Fibroblast of lung (primary cell): ENCODE measurements around the gene BCAR3. TPM values are rescaled to one million over a fixed set of nuclear protein-coding genes. Genes with fewer than 3 reads are reported as not detected.

Experiments used
- DNase-seq, 2 donors: peaks; one replicate each; pipeline versions ENCODE4 v3.0.0 to v3.0.0-alpha.2; 2010; ENCODE audit warnings: low read depth in 2 of 2
- H2AFZ ChIP-seq: 2 replicates; pipeline ENCODE4 v1.5.1; 2012; ENCODE audit warnings: low read length, control low read depth, inconsistent platforms
- H3K27ac ChIP-seq: 2 replicates; pipeline ENCODE4 v1.5.1; 2011; ENCODE audit warnings: low read length, control low read depth; ENCODE audit not compliant: insufficient read depth
- H3K27me3 ChIP-seq: 2 replicates; pipeline ENCODE4 v1.5.1; 2011; ENCODE audit warnings: mild to moderate bottlenecking, low read length; ENCODE audit not compliant: control insufficient read depth, insufficient read depth
- H3K36me3 ChIP-seq: 2 replicates; pipeline ENCODE4 v1.5.1; 2011; ENCODE audit warnings: low read length; ENCODE audit not compliant: control insufficient read depth, insufficient read depth
- H3K4me1 ChIP-seq: 2 replicates; pipeline ENCODE4 v1.5.1; 2011; ENCODE audit warnings: low read length; ENCODE audit not compliant: control insufficient read depth, insufficient read depth; ENCODE audit errors: extremely low read depth
- H3K4me2 ChIP-seq: 2 replicates; pipeline ENCODE4 v1.5.1; 2011; ENCODE audit warnings: low read length, control low read depth; ENCODE audit not compliant: insufficient read depth; ENCODE audit errors: extremely low read depth
- H3K4me3 ChIP-seq, 4 experiments: fragments of 200-600 bp in 1 of 4; sonication (generic) in 1 of 4; replicated peaks in 1 of 4; 2 replicates each; pipeline ENCODE4 v1.5.1; 2011 to 2016; ENCODE audit warnings: low read length in 4 of 4, low read depth in 3 of 4, mild to moderate bottlenecking in 3 of 4, control low read depth in 2 of 4, inconsistent platforms in 1 of 4, mixed read lengths in 1 of 4; ENCODE audit not compliant: insufficient read depth in 1 of 4; ENCODE audit errors: control extremely low read depth in 1 of 4
- H3K79me2 ChIP-seq: 2 replicates; pipeline ENCODE4 v1.5.1; 2012; ENCODE audit warnings: mild to moderate bottlenecking, low read length, inconsistent platforms; ENCODE audit not compliant: control insufficient read depth, insufficient read depth
- H3K9ac ChIP-seq: 2 replicates; pipeline ENCODE4 v1.5.1; 2011; ENCODE audit warnings: mild to moderate bottlenecking, low read length, control low read depth; ENCODE audit not compliant: insufficient read depth
- H3K9me3 ChIP-seq: 2 replicates; pipeline ENCODE4 v1.5.1; 2012; ENCODE audit warnings: low read depth, low read length; ENCODE audit not compliant: control insufficient read depth, insufficient read depth
- H4K20me1 ChIP-seq: 2 replicates; pipeline ENCODE4 v1.5.1; 2011; ENCODE audit warnings: low read length; ENCODE audit not compliant: control insufficient read depth, insufficient read depth; ENCODE audit errors: extremely low read depth
- EZH2 ChIP-seq: IDR thresholded peaks from 2 replicates; pipeline ENCODE4 v1.5.1; 2012; ENCODE audit warnings: low read length, control low read depth, mild to moderate bottlenecking; ENCODE audit errors: missing control alignments
- polyA plus RNA-seq, 2 donors: library from polyadenylated mRNA; depleted of rRNA in 1 of 2; stranded (reverse) in 1 of 2; unstranded in 1 of 2; fragments of >200 nt; gene quantifications; 2 replicates each; pipeline ENCODE4 v1.2.1, GENCODE V29; 2011 to 2012; ENCODE audit warnings: missing spikeins in 1 of 2
- total RNA-seq: library from RNA; depleted of rRNA; stranded (reverse); fragments of >200 nt; gene quantifications from 2 replicates; pipeline ENCODE4 v1.2.1, GENCODE V29; 2014
- TF ChIP-seq, protein P1 (sequence below), 2 donors: IDR thresholded peaks in 1 of 2; conservative IDR thresholded peaks in 1 of 2; 1 replicate in 1 of 2; 2 replicates in 1 of 2; pipeline ENCODE4 v1.5.1; 2011 to 2012; ENCODE audit warnings: low read length in 2 of 2, control low read depth in 1 of 2, inconsistent platforms in 1 of 2, low read depth in 1 of 2, mild to moderate bottlenecking in 1 of 2

Gene BCAR3
- total and polyA plus RNA-seq, 2 donors (not counting 1 experiment from before 2014, with no cell fraction given), result 12.6 to 35.2 TPM

DNA sequence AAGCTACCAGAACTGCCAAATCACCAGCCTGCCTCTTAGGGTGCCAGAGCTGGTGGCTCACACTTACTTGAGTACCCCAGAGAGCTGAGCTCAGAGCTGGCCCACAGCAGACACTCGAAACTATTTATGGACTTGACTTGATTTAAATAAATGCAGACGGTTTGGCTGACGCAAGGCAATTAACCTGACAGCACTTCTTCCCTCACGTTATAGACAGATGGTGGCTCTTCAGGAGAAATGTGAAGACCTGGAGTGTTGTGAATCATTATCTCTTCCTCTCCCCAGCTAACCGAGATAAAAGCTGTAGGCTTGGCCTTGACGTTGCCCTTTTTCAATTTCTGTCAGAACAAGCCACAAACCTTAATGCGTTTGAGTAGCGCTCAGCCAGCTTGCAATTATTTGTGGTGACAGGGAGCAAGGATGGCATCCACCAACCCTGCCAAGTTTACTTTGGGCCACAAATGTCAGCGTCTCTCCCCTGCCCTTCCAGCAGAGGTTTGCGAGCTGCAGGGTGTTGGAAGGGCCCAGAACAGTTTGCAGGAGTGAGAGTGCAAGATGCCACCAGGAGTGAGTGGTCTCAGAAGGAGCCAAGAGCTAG is 34.0 kb upstream of the BCAR3 start:
- H3K36me3 ChIP-seq, result no peaks in the 10 kb centered on the region
- H2AFZ ChIP-seq, result no peak overlapping the region
- no peaks in the 10 kb centered on the region for H4K20me1 ChIP-seq
- DNase-seq, result peak; percentile 36 to 83
- TF ChIP-seq EZH2, result no peak
- TF ChIP-seq, protein P1, sequence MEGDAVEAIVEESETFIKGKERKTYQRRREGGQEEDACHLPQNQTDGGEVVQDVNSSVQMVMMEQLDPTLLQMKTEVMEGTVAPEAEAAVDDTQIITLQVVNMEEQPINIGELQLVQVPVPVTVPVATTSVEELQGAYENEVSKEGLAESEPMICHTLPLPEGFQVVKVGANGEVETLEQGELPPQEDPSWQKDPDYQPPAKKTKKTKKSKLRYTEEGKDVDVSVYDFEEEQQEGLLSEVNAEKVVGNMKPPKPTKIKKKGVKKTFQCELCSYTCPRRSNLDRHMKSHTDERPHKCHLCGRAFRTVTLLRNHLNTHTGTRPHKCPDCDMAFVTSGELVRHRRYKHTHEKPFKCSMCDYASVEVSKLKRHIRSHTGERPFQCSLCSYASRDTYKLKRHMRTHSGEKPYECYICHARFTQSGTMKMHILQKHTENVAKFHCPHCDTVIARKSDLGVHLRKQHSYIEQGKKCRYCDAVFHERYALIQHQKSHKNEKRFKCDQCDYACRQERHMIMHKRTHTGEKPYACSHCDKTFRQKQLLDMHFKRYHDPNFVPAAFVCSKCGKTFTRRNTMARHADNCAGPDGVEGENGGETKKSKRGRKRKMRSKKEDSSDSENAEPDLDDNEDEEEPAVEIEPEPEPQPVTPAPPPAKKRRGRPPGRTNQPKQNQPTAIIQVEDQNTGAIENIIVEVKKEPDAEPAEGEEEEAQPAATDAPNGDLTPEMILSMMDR (conservative IDR thresholded peaks at IDR 0.05 in 1 of 2, IDR thresholded peaks at IDR 0.05 in 1 of 2; ENCODE audit: low read depth in 1 of 2, low read length in 2 of 2), result no peak
- H3K4me3 ChIP-seq, result no peak overlapping the region
- H3K79me2 ChIP-seq, result no peaks in the 10 kb centered on the region
- H3K4me2 ChIP-seq, result no peak overlapping the region
- H3K9ac ChIP-seq, result no peak overlapping the region
- no peak overlapping the region for H3K27ac ChIP-seq
- no peaks in the 10 kb centered on the region for H3K4me1 ChIP-seq
- no peaks in the 10 kb centered on the region for H3K27me3 ChIP-seq
- peaks cover 2% of the 10 kb centered on the region for H3K9me3 ChIP-seq

- H3K27me3 ChIP-seq, result no peaks in the 10 kb centered on the region
- H3K4me1 ChIP-seq, result no peaks in the 10 kb centered on the region
- DNase-seq, result no peak
- no peaks in the 10 kb centered on the region for H3K79me2 ChIP-seq
- TF ChIP-seq EZH2, result no peak
- TF ChIP-seq, protein P1 (conservative IDR thresholded peaks at IDR 0.05 in 1 of 2, IDR thresholded peaks at IDR 0.05 in 1 of 2; ENCODE audit: low read depth in 1 of 2, low read length in 2 of 2), result no peak
- H2AFZ ChIP-seq, result no peak overlapping the region
- no peak overlapping the region for H3K4me2 ChIP-seq
- H3K36me3 ChIP-seq, result no peaks in the 10 kb centered on the region
- no peaks in the 10 kb centered on the region for H4K20me1 ChIP-seq
- H3K9ac ChIP-seq, result no peak overlapping the region
- no peak overlapping the region for H3K4me3 ChIP-seq
- no peak overlapping the region for H3K27ac ChIP-seq
- H3K9me3 ChIP-seq, result peaks cover 2% of the 10 kb centered on the region
Observed at GRCh38 chr1:93714356-93714755, 32.7 kb upstream of the BCAR3 start.

DNA sequence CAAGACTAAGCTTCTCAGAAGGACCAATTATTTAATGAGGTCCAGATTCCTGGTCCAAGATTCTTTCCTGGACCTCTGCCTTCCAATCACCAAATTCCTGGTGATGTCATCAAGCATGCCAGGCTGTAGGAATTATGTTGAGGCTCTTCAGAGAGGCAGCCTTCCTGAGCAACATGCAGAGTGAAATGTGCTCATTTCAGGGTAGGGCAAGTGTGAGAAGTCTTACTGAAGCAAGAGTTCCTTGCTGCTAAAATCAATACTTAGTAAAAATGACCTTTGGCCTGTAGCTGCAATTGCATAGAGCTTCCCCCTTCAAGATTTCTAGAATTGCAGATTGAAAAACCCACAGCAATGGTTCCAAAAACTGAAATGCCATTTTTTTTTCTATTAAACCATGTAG is 31.7 kb upstream of the BCAR3 start:
- no peaks in the 10 kb centered on the region for H3K36me3 ChIP-seq
- peaks cover 2% of the 10 kb centered on the region for H3K9me3 ChIP-seq
- H3K9ac ChIP-seq, result no peak overlapping the region
- DNase-seq, result no peak
- no peak overlapping the region for H3K4me3 ChIP-seq
- H3K27ac ChIP-seq, result no peak overlapping the region
- no peak overlapping the region for H3K4me2 ChIP-seq
- TF ChIP-seq, protein P1 (conservative IDR thresholded peaks at IDR 0.05 in 1 of 2, IDR thresholded peaks at IDR 0.05 in 1 of 2; ENCODE audit: low read depth in 1 of 2, low read length in 2 of 2), result no peak
- TF ChIP-seq EZH2, result no peak
- H3K4me1 ChIP-seq, result no peaks in the 10 kb centered on the region
- no peak overlapping the region for H2AFZ ChIP-seq
- H3K79me2 ChIP-seq, result no peaks in the 10 kb centered on the region
- no peaks in the 10 kb centered on the region for H4K20me1 ChIP-seq
- no peaks in the 10 kb centered on the region for H3K27me3 ChIP-seq
